KBM-7 (cell line): ENCODE measurements around the gene RPL23.

ENCODE experiments used
- DNase-seq: peaks from one replicate; pipeline ENCODE4 v3.0.0-alpha.2; 2015
- in situ Hi-C: fragments of 300-500 bp; cut with MboI; formaldehyde crosslinking; loops from 2 replicates; pipeline ENCODE4 v1.14.3; 2020; ENCODE audit warnings: low sequenced_read_pairs, low pct_unique_long_range_greater_than_20kb, mixed read lengths

RPL23 gene

DNA sequence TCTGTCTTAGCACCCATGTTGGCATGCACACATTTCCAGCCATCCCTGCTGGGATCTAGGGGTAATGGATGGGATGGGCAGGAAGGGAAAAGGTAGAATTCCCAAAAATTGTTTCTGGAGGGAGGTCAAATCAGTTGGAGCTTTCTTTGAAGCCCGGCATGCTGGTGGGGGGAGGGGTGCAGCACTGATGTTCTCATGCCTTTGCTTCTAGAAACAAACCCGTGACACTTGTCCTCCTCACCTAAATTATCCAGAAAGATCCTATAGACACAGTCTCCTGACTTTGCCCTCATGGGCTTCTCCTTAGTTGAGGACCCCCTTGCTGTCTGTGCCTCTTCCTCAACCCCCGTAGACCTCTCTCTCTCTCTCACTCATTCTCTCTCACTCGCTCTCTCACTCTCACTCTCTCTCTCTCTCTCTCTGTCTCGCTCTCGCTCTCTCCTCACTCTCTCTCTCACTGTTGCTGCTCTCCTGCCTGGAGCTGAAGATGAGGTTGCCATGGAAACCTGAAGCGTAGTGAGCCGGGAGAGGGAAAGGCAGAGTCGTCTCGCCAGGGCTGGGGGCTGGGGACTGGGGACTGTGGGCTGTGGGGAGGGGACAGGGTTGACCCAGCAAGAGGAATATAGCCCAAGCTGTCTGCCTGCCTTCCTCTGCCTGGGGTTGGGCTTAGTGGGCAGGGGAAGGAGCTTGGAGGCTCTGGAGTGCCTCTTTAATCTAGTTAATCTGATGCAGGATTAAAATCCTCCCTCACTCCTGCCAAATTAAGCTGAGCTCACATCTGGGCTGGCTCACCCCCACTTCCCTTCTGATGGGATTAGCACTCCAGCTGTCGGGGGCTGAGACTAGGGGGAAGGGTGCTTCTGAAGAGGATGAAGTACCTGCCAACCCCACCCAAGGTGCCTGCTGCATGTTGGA, 32.5 kb upstream of the RPL23 start:
- in situ Hi-C loops: no loop called here
- no peak for DNase-seq

DNA sequence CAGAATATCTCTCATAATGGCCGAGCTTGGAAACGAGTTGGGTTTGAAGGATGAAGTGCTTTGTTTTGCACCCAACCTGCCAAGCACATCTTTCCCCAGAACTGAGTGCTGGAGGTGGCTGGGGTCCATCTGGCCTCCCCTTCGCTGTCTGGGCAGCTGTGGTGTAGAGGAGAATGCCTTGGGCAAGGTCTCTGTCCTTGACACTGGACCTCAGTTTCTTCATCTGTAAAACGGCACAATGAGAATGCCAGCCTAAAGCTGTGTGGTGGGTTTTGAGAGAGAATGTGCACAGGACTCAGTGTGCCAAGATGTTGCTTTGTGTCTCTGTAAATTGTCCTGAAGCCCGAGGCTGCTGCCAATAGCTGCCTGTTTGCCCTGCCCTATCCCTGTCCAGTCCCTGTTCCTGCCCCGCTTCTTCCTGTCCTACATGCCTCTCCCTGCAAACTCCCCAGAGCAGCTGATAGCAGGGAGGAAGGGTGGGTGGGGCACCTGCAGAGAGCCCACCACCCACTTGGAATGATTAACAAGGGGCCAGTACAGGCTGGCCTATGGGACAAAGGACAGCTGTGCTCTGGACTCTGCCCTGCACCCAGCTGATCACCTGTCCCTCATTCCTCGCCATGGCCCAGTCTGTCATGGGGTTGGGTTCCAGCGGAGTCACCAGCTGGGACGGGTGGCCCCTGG, 31.7 kb upstream of the RPL23 start:
- no peak for DNase-seq
- in situ Hi-C loops: no loop called here

DNA sequence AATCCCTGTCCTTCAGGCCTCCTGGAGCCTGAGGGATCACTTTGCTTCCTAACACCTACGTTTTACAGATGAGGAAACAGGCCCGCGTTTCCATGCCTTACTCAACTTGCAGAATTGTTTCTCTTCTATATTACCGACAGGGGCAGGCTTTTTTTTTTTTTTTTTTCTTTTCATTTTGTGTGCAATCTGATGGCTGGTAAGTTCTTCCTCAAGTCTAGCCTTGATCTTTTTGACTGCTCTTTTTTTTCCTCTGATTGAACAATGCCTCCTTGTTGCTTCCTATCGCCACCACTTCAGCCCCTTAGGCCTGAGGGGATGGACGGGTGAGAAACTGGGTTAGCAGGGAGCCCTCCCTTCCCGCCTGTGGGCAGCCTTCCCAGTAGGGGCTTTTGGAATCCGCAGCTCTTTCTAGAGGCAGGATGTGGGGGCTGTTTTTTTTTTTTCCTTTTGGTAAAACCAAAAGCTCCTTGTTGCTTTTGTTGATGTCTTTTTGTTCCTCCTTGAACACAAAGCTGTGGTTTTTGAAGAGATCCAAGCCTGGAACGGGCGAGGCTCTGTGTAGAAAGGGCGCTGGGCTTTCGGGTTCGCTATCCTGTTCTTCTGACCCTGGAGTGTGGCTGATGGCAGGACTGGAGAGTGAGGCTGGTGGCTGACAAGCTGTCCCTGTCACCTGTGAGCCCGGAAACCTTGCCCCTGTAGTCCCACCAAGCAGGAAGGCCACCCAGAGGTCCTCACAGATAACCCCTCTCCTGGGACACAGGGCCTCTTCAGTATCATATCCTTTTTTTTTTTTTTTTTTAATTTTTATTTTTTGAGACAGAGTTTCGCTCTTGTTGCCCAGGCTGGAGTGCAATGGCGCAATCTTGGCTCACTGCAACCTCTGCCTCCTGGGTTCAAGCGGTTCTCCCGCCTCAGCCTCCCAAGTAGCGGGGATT, 30.3 kb upstream of the RPL23 start:
- in situ Hi-C loops: no loop called here
- DNase-seq: peak; percentile 51

DNA sequence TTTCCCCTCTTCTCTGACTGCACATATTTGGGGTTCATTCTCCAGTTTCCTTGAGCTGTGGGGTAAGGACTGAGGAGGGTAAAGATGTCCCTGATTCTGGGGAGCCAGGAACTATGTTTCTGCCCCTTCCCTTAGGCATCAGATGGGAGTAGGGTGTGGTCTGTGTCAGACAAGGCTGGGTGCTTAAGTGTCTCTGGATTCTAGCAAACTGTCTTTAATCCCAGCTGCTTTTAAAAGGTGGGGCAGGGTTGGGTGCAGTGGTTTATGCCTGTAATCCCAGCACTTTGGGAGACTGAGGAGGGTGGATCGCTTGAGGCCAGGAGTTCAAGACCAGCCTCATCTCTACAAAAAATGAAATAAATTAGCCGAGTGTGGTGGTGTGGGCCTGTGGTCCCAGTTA, 29.3 kb upstream of the RPL23 start:
- DNase-seq: no peak
- in situ Hi-C loops: no loop called here

DNA sequence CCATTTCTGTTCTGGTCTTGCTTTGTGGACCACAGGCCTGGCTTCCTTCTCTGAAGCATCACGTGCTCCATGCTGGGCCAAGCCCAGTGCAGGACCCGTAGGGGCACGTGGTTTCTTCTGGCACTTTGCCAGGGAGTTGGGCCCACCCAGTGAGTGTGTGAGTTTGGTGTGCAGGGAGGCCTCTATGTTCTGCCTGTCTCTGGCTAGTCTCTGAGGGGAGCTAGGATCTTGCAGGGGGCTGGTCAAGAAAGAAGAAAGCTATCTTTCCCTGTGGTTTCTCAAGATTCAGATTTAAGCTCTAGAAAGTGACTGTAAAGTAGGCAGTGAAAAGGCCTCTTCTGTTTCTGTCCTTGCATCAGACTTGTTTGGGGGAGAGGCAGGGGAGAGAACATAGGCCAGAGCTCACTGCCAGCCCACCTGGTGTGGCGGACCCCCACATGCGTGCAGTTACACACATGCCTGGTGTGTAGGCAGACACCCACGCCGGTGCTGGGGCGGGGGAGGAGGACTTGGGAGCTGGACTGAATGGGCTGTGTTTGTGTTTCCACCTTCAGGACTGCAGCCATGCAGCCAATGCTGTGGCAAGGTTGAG, 28.2 kb upstream of the RPL23 start:
- in situ Hi-C loops: no loop called here
- DNase-seq: peak; percentile 61

DNA sequence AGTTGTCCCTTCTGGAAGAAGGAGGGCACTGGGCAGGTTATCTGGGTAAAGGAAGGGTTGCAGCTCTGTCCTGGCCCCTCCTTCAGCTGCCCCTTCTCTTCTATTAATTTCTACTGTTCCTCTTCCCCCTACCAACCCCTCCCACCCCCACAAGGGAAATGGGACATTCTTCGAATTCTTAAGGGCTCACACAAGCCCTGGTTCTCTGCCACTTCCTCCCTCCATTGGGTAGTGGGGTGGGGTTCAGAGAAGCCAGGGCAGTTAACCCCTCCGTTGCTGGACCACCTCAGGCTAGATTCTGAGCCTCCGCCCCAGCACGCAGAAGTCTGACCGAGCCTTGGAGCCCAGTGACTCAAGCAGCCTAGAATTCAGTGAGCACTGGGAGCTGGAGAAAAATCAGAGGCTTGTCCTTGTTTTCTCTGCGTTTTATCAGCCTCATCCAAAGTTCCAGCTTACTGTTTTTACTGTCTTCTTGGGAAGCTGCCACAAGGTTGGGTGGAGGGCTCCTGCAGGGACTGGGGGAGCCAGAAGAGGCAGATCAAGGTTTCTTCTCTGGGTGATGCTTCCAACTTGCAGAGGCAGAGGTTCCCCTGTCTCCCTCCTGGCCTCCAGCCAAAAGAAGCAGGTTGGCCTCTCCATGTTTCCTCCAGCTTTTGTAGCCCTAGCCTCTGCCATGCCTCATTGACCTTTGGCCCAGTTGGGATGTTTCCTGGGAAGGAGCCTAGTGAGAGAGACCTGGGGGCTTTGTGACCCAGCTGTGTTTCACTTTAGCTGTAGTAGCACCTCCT, 26.6 kb upstream of the RPL23 start:
- in situ Hi-C loops: no loop called here
- DNase-seq: no peak

- in situ Hi-C loops: no loop called here
- DNase-seq: peak; percentile 39
These were observed 23.8 kb upstream of the RPL23 start for GRCh38 chr17:38877130-38877851.

DNA sequence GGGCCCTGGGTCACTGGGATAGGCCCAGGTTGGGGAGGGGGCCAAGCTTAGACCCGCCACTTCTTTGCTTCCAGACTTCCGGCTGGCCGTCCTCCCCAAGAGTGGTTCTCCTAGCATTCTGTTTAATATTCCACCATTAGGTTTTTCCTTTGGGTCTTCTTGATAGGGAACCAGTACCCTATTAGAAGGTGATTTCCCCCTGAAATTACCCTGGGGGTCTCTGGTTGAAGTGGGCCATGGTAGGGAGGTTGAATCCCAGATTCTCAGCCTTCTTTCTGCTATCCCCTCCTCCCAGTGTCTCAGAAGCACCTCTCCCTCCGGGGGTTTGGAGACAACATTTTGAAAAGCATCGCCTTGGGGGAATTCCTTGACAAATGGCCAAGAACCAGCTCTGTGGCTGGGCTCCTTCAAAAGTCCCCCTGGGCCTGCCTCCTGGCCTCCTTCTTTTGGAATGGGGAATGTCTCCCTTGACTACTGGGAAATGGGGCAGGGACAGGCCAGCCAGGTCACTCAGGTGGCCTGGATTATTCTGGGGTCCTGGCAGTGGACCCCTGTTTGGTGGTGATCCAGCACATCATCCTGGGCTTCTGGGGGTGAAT, 22.1 kb upstream of the RPL23 start:
- in situ Hi-C loops: no loop called here
- DNase-seq: no peak

DNA sequence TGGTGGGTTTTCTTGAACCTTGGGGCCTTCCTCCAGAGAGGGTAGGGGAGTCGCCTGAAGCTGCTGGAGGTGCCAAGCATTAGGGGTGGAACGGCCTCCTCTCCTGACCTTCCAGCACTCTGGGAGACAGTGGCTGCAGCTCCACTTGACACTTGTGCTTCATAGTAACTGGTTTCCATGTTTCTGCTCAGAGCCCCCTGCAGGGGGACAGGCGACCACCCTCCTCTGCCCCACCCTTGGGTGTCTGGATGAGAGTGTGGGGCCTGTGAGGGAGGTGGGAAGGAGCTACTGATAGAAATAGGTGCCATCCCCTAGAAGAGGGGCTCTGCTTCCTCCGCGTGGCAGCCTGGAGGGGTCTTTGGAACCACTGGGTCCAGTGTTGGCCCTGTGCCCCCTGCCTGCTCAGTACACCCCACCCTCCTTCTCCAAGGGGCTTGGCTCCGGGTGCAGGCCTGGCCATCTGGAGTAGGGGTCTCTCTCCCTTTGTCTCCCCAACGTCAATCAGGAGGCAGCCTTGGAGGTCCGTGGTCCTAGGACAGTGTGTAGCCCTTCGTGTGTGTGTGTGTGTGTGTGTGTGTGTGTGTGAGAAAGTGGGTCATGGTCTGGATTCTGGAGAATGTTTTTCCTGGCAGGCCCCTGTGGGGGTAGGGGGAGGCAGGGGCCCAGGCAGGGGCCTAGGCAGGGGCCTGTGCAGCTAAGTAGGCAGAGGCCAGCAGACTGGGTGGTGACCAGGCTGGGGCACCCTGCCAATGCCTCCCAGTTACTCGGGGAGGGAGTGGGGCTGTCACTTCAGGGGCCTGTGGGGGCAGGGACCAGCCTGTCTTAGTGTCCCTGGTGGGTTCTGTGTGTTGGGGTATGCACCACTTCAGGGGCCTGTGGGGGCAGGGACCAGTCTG, 21.2 kb upstream of the RPL23 start:
- DNase-seq: no peak
- in situ Hi-C loops: no loop called here

- in situ Hi-C loops: no loop called here
- DNase-seq: no peak
These were observed 20.3 kb upstream of the RPL23 start for GRCh38 chr17:38873640-38874380.

GRCh38 chr17:38872671-38873385, 19.3 kb upstream of the RPL23 start:
- in situ Hi-C loops: no loop called here
- DNase-seq: peak; percentile 9

DNA sequence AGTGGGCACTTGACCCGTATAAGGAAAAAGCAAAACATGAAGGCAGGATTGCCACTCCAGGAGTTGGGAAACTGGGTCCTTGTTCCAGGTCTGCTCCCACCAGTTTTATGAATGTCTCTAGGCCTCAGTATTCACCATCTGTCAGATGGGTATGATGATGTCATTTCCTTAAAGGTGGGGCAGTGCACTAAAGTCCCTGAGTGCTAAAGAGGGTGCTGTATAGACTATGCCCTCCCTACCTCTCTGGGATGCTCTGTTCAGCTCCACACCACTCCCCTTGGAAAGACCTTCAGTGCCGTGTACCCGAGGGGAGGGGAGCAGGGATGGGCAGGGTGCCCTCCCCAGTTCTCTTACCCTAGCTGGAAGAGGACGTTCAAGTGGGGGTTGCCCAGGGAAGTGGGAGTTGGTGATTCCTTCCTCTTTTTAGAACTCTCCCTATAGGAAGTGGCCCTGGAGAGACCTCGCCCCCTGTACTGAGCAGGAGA, 18.5 kb upstream of the RPL23 start:
- in situ Hi-C loops: no loop called here
- DNase-seq: peak; percentile 61

GRCh38 chr17:38871247-38872015, 17.9 kb upstream of the RPL23 start:
- DNase-seq: peak; percentile 68
- in situ Hi-C loops: no loop called here
